ENCODE measurements around the gene COL4A1. TPM values are rescaled to one million over a fixed set of nuclear protein-coding genes. Genes with fewer than 3 reads are reported as not detected.

The COL4A1 gene
- total RNA-seq, 1 donor from 2014 or later: 756 TPM

DNA sequence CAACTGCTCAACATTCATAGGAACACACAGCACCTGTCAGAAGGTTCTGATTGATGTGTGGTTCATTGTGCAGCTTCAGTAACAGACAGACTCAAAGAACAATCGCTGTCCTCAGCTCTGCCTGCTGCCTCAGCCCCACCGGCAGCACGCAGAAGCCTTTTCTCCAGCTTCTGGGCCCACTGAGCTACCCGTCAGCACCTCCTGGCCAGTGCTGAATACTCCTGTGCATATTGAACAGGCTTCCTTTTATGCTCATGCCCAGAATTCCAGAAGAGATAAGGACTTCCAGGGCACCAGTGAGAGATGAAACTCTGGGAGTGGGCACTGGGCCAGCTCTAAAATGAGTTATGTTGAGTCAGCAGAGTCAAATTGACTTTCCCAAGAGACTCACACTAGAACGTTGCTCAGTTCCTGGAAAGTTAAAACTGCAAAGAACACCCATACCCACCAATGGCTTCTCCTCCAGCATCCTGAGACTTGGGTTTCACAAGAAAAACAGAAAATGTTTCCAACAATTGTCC is 119.3 kb downstream of the COL4A1 start:
- Histone ChIP-seq H3K9me3 (no peaks in the 10 kb centered on the region), H3K4me1 (peaks cover 0 to 6% of the 10 kb centered on the region in 2 donors), H3K36me3 (peaks cover 83 to 94% of the 10 kb centered on the region in 2 donors), H3K27me3 (no peaks in the 10 kb centered on the region), H3K4me3 (no peak overlapping the region), H3K27ac (peak overlapping the region; percentile 17 to 20)
- intact Hi-C loops (cut with DNase I): loop anchor here (10.0 kb wide), 1 partner anchor 1203 kb away; no protein-coding TSS in a partner anchor
- TF ChIP-seq, protein P1, sequence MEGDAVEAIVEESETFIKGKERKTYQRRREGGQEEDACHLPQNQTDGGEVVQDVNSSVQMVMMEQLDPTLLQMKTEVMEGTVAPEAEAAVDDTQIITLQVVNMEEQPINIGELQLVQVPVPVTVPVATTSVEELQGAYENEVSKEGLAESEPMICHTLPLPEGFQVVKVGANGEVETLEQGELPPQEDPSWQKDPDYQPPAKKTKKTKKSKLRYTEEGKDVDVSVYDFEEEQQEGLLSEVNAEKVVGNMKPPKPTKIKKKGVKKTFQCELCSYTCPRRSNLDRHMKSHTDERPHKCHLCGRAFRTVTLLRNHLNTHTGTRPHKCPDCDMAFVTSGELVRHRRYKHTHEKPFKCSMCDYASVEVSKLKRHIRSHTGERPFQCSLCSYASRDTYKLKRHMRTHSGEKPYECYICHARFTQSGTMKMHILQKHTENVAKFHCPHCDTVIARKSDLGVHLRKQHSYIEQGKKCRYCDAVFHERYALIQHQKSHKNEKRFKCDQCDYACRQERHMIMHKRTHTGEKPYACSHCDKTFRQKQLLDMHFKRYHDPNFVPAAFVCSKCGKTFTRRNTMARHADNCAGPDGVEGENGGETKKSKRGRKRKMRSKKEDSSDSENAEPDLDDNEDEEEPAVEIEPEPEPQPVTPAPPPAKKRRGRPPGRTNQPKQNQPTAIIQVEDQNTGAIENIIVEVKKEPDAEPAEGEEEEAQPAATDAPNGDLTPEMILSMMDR (IDR thresholded peaks at IDR 0.05): no peak
- DNase-seq (ENCODE audit: low spot score in 2 of 2): no peak

DNA sequence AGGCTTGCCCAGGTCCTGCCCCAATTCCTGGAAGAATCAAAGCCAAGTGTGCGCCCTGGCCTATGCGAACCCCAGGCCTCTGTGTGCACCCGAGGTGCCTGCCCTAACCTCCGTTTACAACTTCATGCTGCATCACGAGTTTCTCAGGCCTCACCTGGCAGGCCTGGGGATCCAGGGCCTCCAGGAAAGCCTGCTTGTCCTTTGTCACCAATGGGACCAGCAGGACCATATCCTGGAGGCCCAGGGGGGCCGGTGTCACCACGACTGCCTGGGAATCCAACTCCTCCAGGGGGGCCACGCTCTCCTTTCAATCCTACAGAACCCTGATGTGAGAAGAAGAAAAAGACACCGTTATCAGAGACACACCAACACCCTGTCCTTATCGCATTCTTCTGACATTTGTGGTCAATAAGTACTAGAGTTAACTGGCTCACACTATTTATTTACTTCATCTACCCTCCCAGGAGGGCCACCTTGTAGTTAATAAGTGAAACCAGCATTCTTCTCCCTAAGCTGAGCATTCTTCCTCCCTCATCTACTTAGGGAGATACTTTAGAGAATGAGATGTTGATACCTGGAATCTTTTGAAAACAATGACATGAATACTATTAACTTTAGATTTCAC is 120.6 kb downstream of the COL4A1 start:
- no peak overlapping the region for H3K4me3 ChIP-seq
- no peak for DNase-seq (ENCODE audit: low spot score in 2 of 2)
- H3K27me3 ChIP-seq: no peaks in the 10 kb centered on the region
- H3K27ac ChIP-seq: peak overlapping the region in 1 of 2 donors; percentile 22
- H3K4me1 ChIP-seq: peaks cover 0 to 6% of the 10 kb centered on the region in 2 donors
- TF ChIP-seq, protein P1 (IDR thresholded peaks at IDR 0.05): no peak
- no peaks in the 10 kb centered on the region for H3K9me3 ChIP-seq
- peaks cover 85 to 94% of the 10 kb centered on the region in 2 donors for H3K36me3 ChIP-seq
- intact Hi-C loops (cut with DNase I): loop anchor here (10.0 kb wide), 1 partner anchor 1202 kb away; no protein-coding TSS in a partner anchor

DNA sequence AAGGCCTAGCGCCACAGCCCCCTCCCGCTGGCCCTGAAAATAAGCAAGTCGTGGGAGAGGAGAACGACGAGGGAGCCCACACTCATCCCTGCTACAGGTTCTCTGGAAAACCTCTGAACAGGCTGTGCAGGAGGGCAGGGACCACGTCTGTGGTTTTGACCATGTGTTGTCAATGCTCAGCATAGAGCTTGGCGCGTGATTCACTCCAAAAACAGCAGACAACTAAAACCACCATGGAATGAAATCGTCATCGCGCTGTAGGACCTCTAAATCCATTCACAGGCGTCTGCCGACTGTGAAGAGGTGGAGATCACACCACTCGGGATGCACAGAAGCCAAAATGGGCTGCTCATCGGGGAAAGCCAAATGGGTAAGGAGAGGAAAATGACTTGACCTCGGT is 121.3 kb downstream of the COL4A1 start:
- Histone ChIP-seq H3K36me3 (peaks cover 88 to 94% of the 10 kb centered on the region in 2 donors), H3K4me3 (no peak overlapping the region), H3K27ac (no peak overlapping the region), H3K9me3 (no peaks in the 10 kb centered on the region), H3K27me3 (no peaks in the 10 kb centered on the region), H3K4me1 (peaks cover 0 to 6% of the 10 kb centered on the region in 2 donors)
- intact Hi-C loops (cut with DNase I): loop anchor here (10.0 kb wide), 1 partner anchor 1201 kb away; no protein-coding TSS in a partner anchor
- no peak for DNase-seq (ENCODE audit: low spot score in 2 of 2)
- TF ChIP-seq, protein P1 (IDR thresholded peaks at IDR 0.05): no peak

DNA sequence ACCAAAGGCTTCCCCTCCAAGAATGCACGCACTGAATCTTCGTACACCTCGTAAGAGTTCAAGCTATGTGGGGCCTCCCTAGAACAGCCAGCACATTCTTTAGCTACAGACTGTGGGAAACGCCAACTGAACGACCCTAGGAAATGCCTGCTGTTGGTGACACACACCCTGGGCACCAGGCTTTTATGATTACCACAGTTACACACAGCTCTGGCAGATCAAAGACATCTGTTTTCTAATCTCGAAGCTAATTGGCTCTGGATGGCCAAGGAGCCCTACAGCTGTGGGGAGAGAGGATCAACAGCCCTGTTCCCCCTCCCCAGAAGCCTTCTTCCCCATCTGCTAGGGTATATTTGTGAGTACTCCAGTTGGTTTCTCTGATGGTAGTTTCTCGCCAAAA is 123.0 kb downstream of the COL4A1 start:
- H3K4me1 ChIP-seq: peaks cover 0 to 6% of the 10 kb centered on the region in 2 donors
- no peaks in the 10 kb centered on the region for H3K9me3 ChIP-seq
- no peak for DNase-seq (ENCODE audit: low spot score in 2 of 2)
- TF ChIP-seq, protein P1 (IDR thresholded peaks at IDR 0.05): no peak
- H3K4me3 ChIP-seq: no peak overlapping the region
- no peak overlapping the region for H3K27ac ChIP-seq
- no peaks in the 10 kb centered on the region for H3K27me3 ChIP-seq
- peaks cover 90 to 95% of the 10 kb centered on the region in 2 donors for H3K36me3 ChIP-seq
- intact Hi-C loops (cut with DNase I): loop anchor here (10.0 kb wide), 1 partner anchor 1199 kb away; no protein-coding TSS in a partner anchor

DNA sequence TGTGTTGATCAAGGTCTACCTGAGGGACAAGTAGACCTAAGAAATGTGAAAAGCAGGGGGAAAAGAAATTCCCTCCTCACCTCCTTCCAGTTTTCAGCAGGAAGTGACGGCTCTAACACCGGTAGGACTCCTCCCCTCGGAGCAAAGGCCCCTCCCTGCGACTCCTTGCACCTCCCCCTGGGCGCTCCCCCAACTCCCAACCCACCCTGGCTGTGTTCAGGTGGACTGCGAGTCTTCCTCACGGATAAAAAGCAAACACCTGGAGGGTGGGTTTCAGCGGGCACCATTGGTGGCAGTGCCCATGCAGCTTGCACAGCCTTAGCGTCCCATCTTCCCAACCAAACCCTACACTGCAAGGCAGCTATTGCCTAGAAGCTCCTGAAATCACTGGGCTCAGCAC is 124.5 kb downstream of the COL4A1 start:
- H3K27ac ChIP-seq: no peak overlapping the region
- H3K36me3 ChIP-seq: peaks cover 97 to 100% of the 10 kb centered on the region in 2 donors
- H3K4me1 ChIP-seq: no peaks in the 10 kb centered on the region
- H3K9me3 ChIP-seq: no peaks in the 10 kb centered on the region
- DNase-seq (ENCODE audit: low spot score in 2 of 2): no peak
- H3K27me3 ChIP-seq: no peaks in the 10 kb centered on the region
- intact Hi-C loops (cut with DNase I): loop anchor here (10.0 kb wide), 1 partner anchor 1198 kb away; no protein-coding TSS in a partner anchor
- H3K4me3 ChIP-seq: no peak overlapping the region
- TF ChIP-seq, protein P1 (IDR thresholded peaks at IDR 0.05): no peak

Measured in ascending aorta (tissue), 2 donors.